ENCODE measurements around the gene GRAMD2B. TPM values are rescaled to one million over a fixed set of nuclear protein-coding genes. Genes with fewer than 3 reads are reported as not detected.
A peak's percentile ranks its signal among the peaks of the same experiment; 100 is the strongest.

The GRAMD2B gene
- total and polyA plus RNA-seq, 2 experiments from 2014 or later: 90.4 to 128 TPM

- Histone ChIP-seq H3K27me3 (replicated peaks; ENCODE audit: insufficient read depth) (no peaks in the 10 kb centered on the region), H3K4me1 (ENCODE audit: insufficient read depth) (peaks cover 29% of the 10 kb centered on the region), H3K9me2 (ENCODE audit: insufficient read depth) (no peaks in the 10 kb centered on the region), H3K9ac (no peak overlapping the region), H3K36me3 (ENCODE audit: low read depth) (peaks cover 97% of the 10 kb centered on the region), H4K20me1 (ENCODE audit: insufficient read depth) (no peaks in the 10 kb centered on the region), H3K27ac (peak overlapping the region; percentile 4; the same call in 1 of the 2 replicates), H3K4me3 (no peak overlapping the region), H3K9me3 (ENCODE audit: low read depth) (no peaks in the 10 kb centered on the region), H2AFZ (no peak overlapping the region), H3F3A (ENCODE audit: insufficient read depth) (peaks cover 72% of the 10 kb centered on the region), H3K4me2 (ENCODE audit: unreplicated experiment) (no peak overlapping the region), H3K79me2 (ENCODE audit: insufficient read depth) (0 out of 2 replicates have a peak, but pooled peaks cover 3% of the 10 kb centered on the region)
- TF ChIP-seq EZH2 (IDR thresholded peaks at IDR 0.05; ENCODE audit: insufficient read depth, poor library complexity, severe bottlenecking): no peak
- no peak for TF ChIP-seq EZH2phosphoT487 (IDR thresholded peaks at IDR 0.05; ENCODE audit: insufficient read depth, low read depth)
- peak; percentile 17 for DNase-seq
- 44 to 46% methylated on average over 3 of the region's 3 CpGs for WGBS, 2 experiments (ENCODE audit: low coverage in 1 of 2, low lambda C conversion rate in 2 of 2, missing lambda C conversion rate in 2 of 2)
- in situ Hi-C loops (cut with MboI): no loop called here
These were observed 63.1 kb downstream of the GRAMD2B start for GRCh38 chr5:126486332-126486731.

DNA sequence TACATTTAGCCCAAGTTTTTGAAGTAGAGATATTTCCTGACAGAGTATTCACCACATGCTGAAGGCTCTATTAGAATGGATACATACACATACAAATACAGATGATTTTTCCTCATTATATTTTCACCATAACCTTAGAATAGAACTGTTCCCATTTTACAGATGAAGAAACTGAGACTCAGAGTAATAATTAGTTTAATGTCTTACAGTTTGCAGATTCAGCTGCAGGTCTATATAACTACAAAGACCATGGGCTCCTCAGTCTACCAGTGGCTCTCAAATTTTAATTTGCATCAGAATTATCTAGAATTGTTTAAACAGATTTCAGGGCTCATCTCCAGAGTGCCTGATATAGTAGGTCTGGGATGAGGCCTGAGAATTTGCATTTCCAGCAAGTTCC lies 64.4 kb downstream of the GRAMD2B start:
- no peak for DNase-seq
- Histone ChIP-seq H3K9me3 (ENCODE audit: low read depth) (no peaks in the 10 kb centered on the region), H3F3A (ENCODE audit: insufficient read depth) (peaks cover 76% of the 10 kb centered on the region), H3K4me1 (ENCODE audit: insufficient read depth) (peaks cover 23% of the 10 kb centered on the region), H3K27ac (0 out of 2 replicates have a peak overlapping the region, but pooled peaks have one; percentile 1), H3K4me2 (ENCODE audit: unreplicated experiment) (no peak overlapping the region), H3K36me3 (ENCODE audit: low read depth) (peaks cover 98% of the 10 kb centered on the region), H4K20me1 (ENCODE audit: insufficient read depth) (no peaks in the 10 kb centered on the region), H3K79me2 (ENCODE audit: insufficient read depth) (0 out of 2 replicates have a peak, but pooled peaks cover 3% of the 10 kb centered on the region), H3K27me3 (replicated peaks; ENCODE audit: insufficient read depth) (no peaks in the 10 kb centered on the region), H3K4me3 (no peak overlapping the region), H3K9ac (no peak overlapping the region), H3K9me2 (ENCODE audit: insufficient read depth) (no peaks in the 10 kb centered on the region), H2AFZ (no peak overlapping the region)
- TF ChIP-seq EZH2 (IDR thresholded peaks at IDR 0.05; ENCODE audit: insufficient read depth, poor library complexity, severe bottlenecking) (no peak), EZH2phosphoT487 (IDR thresholded peaks at IDR 0.05; ENCODE audit: insufficient read depth, low read depth) (no peak)
- in situ Hi-C loops (cut with MboI): no loop called here

- Histone ChIP-seq H3K27ac (0 out of 2 replicates have a peak overlapping the region, but pooled peaks have one; percentile 1), H3K4me2 (ENCODE audit: unreplicated experiment) (no peak overlapping the region), H3K9ac (no peak overlapping the region), H3K4me3 (no peak overlapping the region), H2AFZ (no peak overlapping the region), H4K20me1 (ENCODE audit: insufficient read depth) (no peaks in the 10 kb centered on the region), H3F3A (ENCODE audit: insufficient read depth) (peaks cover 68% of the 10 kb centered on the region), H3K27me3 (replicated peaks; ENCODE audit: insufficient read depth) (no peaks in the 10 kb centered on the region), H3K36me3 (ENCODE audit: low read depth) (peaks cover 98% of the 10 kb centered on the region), H3K4me1 (ENCODE audit: insufficient read depth) (peaks cover 15% of the 10 kb centered on the region), H3K9me2 (ENCODE audit: insufficient read depth) (no peaks in the 10 kb centered on the region), H3K9me3 (ENCODE audit: low read depth) (no peaks in the 10 kb centered on the region), H3K79me2 (ENCODE audit: insufficient read depth) (no peaks in the 10 kb centered on the region)
- no peak for DNase-seq
- TF ChIP-seq EZH2phosphoT487 (IDR thresholded peaks at IDR 0.05; ENCODE audit: insufficient read depth, low read depth) (no peak), EZH2 (IDR thresholded peaks at IDR 0.05; ENCODE audit: insufficient read depth, poor library complexity, severe bottlenecking) (no peak)
- WGBS, 2 experiments (ENCODE audit: low coverage in 1 of 2, low lambda C conversion rate in 2 of 2, missing lambda C conversion rate in 2 of 2): 92% methylated on average over 7 of the region's 7 CpGs
- in situ Hi-C loops (cut with MboI): no loop called here
These were observed 65.3 kb downstream of the GRAMD2B start for GRCh38 chr5:126488443-126489065.

DNA sequence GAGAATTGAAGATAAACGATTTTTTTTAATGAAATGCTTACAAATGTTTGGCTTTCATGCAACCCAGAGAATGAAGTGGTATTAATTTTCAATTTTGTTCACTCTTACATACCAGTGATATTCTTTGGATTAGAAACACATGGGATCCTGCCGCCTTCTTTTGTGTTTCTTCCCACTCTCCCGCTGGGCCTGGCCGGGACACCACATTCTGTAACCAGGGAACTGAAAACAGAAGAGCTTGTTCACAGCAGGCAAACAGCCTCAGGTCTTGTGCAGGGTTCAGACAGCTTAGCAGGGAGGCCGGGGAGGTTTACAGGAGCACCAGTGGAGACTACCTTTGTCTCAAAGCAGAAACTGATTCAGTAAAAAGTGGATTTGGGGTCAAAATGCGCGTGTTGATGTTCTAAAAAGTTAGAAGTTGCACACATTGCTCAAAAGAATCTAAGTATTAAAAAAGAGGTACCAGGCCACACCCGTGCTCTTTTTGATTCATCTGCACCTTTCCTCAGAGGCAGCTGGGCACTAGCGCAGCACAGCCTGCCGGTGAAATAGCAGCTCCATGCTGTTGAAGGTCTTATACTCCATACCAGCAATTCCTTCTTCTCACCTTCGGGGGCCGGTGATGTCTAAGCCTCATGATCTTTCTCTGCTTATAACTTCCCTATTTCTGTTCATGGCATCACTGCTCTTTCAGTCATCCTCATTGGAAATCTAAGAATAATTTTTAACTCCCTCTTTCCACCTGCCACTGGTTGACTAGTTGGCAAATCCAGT lies 67.1 kb downstream of the GRAMD2B start:
- peaks cover 83% of the 10 kb centered on the region for H3F3A ChIP-seq (ENCODE audit: insufficient read depth)

More for the DNA sequence above, 67.1 kb downstream of the GRAMD2B start:
- Histone ChIP-seq H2AFZ (no peak overlapping the region), H3K36me3 (ENCODE audit: low read depth) (peaks cover 97% of the 10 kb centered on the region), H3K9ac (peak overlapping the region; percentile 48), H3K27ac (peak overlapping the region; percentile 78), H3K79me2 (ENCODE audit: insufficient read depth) (no peaks in the 10 kb centered on the region), H3K4me2 (ENCODE audit: unreplicated experiment) (no peak overlapping the region), H3K9me3 (ENCODE audit: low read depth) (no peaks in the 10 kb centered on the region), H3K27me3 (replicated peaks; ENCODE audit: insufficient read depth) (no peaks in the 10 kb centered on the region), H3K9me2 (ENCODE audit: insufficient read depth) (no peaks in the 10 kb centered on the region), H3K4me1 (ENCODE audit: insufficient read depth) (peaks cover 15% of the 10 kb centered on the region), H3K4me3 (no peak overlapping the region), H4K20me1 (ENCODE audit: insufficient read depth) (no peaks in the 10 kb centered on the region)
- DNase-seq: peak; percentile 66
- TF ChIP-seq EZH2 (IDR thresholded peaks at IDR 0.05; ENCODE audit: insufficient read depth, poor library complexity, severe bottlenecking): no peak
- 39 to 43% methylated on average over 12 of the region's 12 CpGs for WGBS, 2 experiments (ENCODE audit: low coverage in 1 of 2, low lambda C conversion rate in 2 of 2, missing lambda C conversion rate in 2 of 2)
- in situ Hi-C loops (cut with MboI): no loop called here

Measured in GM23248 (cell line).